Osteocyte (in vitro differentiated cells): ENCODE measurements around the gene STRN3. TPM values are rescaled to one million over a fixed set of nuclear protein-coding genes. Genes with fewer than 3 reads are reported as not detected.
A peak's percentile ranks its signal among the peaks of the same experiment; 100 is the strongest.
"Not testable (repeated sequence)": the region's sequence is repeated elsewhere in the genome, so short reads cannot be mapped to it uniquely, and the experiment has no call there.

Source experiments
- DNase-seq: peaks from one replicate; pipeline ENCODE4 v3.0.0; 2021; ENCODE audit warnings: mixed read lengths; ENCODE audit not compliant: unreplicated experiment; ENCODE audit errors: extremely low spot score
- H3K27ac Mint-ChIP-seq: one replicate; pipeline ENCODE4 v1.8.0; 2021; ENCODE audit warnings: mild to moderate bottlenecking, mixed read lengths; ENCODE audit not compliant: unreplicated experiment
- H3K27me3 Mint-ChIP-seq: one replicate; pipeline ENCODE4 v1.8.0; 2021; ENCODE audit warnings: mixed read lengths; ENCODE audit not compliant: unreplicated experiment
- H3K36me3 Mint-ChIP-seq: one replicate; pipeline ENCODE4 v1.8.0; 2021; ENCODE audit warnings: mixed read lengths; ENCODE audit not compliant: unreplicated experiment
- H3K4me1 Mint-ChIP-seq: one replicate; pipeline ENCODE4 v1.8.0; 2021; ENCODE audit warnings: mixed read lengths; ENCODE audit not compliant: unreplicated experiment
- H3K4me3 Mint-ChIP-seq: one replicate; pipeline ENCODE4 v1.8.0; 2021; ENCODE audit warnings: mild to moderate bottlenecking, moderate library complexity, mixed read lengths; ENCODE audit not compliant: unreplicated experiment
- H3K9me3 Mint-ChIP-seq: one replicate; pipeline ENCODE4 v1.8.0; 2021; ENCODE audit warnings: mixed read lengths; ENCODE audit not compliant: unreplicated experiment
- total RNA-seq: library from RNA; stranded (reverse); gene quantifications from 2 replicates; pipeline ENCODE4 v1.2.1, GENCODE V29; 2021
- TF ChIP-seq, protein P1 (sequence below): fragments of 200-600 bp; sonication (generic); IDR thresholded peaks from 2 replicates; pipeline ENCODE4 v1.5.0; 2021; ENCODE audit warnings: antibody characterized with exemption, mild to moderate bottlenecking, moderate library complexity

STRN3 gene
- total RNA-seq, 1 donor from 2014 or later: 38.7 TPM

DNA sequence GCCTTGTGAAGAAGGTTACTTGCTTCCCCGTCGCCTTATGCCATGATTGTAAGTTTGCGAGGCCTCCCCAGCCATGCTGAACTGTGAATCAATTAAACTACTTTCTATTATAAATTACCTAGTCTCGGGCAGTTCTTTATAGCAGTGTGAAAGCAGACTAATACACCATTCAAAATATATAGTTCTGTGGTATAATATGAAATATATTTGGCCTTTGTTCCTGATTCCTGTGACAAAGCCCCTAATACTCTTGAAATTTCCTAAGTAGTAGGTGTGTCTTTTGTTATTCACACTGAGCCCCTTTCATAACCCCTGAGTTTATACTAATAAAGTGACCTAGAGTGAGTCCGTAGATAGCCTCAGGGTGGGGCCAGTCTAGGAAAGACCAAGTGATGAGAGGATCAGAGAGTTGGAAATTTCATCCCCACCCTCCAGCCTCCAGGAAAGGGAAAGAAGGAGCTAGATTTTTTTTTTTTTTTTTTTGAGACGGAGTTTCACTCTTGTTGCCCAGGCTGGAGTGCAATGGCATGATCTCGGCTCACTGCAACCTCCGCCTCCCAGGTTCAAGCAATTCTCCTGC is 19.4 kb upstream of the STRN3 start:
- DNase-seq: no peak
- TF ChIP-seq, protein P1, sequence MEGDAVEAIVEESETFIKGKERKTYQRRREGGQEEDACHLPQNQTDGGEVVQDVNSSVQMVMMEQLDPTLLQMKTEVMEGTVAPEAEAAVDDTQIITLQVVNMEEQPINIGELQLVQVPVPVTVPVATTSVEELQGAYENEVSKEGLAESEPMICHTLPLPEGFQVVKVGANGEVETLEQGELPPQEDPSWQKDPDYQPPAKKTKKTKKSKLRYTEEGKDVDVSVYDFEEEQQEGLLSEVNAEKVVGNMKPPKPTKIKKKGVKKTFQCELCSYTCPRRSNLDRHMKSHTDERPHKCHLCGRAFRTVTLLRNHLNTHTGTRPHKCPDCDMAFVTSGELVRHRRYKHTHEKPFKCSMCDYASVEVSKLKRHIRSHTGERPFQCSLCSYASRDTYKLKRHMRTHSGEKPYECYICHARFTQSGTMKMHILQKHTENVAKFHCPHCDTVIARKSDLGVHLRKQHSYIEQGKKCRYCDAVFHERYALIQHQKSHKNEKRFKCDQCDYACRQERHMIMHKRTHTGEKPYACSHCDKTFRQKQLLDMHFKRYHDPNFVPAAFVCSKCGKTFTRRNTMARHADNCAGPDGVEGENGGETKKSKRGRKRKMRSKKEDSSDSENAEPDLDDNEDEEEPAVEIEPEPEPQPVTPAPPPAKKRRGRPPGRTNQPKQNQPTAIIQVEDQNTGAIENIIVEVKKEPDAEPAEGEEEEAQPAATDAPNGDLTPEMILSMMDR: no peak
- H3K27me3 Mint-ChIP-seq: no peaks in the 10 kb centered on the region
- no peak overlapping the region for H3K27ac Mint-ChIP-seq
- no peaks in the 10 kb centered on the region for H3K36me3 Mint-ChIP-seq
- H3K9me3 Mint-ChIP-seq: no peaks in the 10 kb centered on the region
- H3K4me1 Mint-ChIP-seq: peaks cover 2% of the 10 kb centered on the region
- no peak overlapping the region for H3K4me3 Mint-ChIP-seq

DNA sequence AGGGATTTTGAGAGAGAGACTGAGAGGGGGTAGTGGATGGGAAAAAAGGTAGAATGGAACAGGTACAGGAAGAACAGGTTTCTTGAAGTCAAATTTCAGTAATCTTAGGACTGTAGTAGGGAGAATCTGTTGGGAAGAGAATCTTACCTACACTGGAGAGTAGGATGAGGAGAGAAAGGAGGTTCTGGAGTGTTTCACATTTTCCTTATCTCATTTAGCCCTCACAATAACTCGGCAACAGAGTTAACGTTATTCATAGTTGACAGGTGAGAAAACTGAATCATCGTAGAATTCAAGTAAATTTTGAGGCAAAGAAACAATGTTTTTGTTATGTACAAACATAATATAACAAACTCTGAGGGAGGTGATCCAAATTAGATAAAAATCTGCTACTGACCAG is 17.2 kb upstream of the STRN3 start:
- Mint-ChIP-seq H3K27ac (no peak overlapping the region), H3K9me3 (no peaks in the 10 kb centered on the region), H3K4me1 (no peaks in the 10 kb centered on the region), H3K36me3 (no peaks in the 10 kb centered on the region), H3K27me3 (no peaks in the 10 kb centered on the region), H3K4me3 (no peak overlapping the region)
- DNase-seq: no peak
- TF ChIP-seq, protein P1: no peak

GRCh38 chr14:31042893-31043292 is 16.7 kb upstream of the STRN3 start:
- not testable (repeated sequence) for H3K36me3 Mint-ChIP-seq, DNase-seq, H3K4me1 Mint-ChIP-seq, H3K27ac Mint-ChIP-seq, H3K9me3 Mint-ChIP-seq, H3K4me3 Mint-ChIP-seq, H3K27me3 Mint-ChIP-seq

DNA sequence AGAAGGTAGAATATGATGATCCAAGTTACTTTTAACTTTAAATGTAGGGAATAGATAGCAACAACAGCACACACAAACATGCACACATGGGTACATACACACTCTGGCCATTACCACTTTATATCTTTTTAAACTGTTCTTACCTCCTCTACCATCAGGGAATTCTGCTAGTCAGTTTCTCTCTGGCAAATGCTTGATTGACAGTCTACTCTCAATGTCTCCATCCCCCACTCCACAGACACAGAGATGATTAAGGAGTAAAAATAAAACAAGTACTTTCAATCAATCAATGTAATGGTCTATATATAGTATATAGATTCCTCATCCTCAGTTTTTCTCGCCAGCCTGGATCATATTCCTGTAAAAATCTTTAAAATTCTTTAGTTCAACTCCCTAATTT is 16.1 kb upstream of the STRN3 start:
- no peaks in the 10 kb centered on the region for H3K9me3 Mint-ChIP-seq
- DNase-seq: no peak
- TF ChIP-seq, protein P1: no peak
- H3K36me3 Mint-ChIP-seq: peaks cover 2% of the 10 kb centered on the region
- H3K4me3 Mint-ChIP-seq: no peak overlapping the region
- peak overlapping the region; percentile 2 for H3K27ac Mint-ChIP-seq
- H3K27me3 Mint-ChIP-seq: no peaks in the 10 kb centered on the region
- H3K4me1 Mint-ChIP-seq: no peaks in the 10 kb centered on the region

- H3K4me1 Mint-ChIP-seq: peaks cover 6% of the 10 kb centered on the region
- H3K4me3 Mint-ChIP-seq: no peak overlapping the region
- TF ChIP-seq, protein P1: no peak
- no peak overlapping the region for H3K27ac Mint-ChIP-seq
- DNase-seq: no peak
- H3K36me3 Mint-ChIP-seq: peaks cover 4% of the 10 kb centered on the region
- no peaks in the 10 kb centered on the region for H3K27me3 Mint-ChIP-seq
- no peaks in the 10 kb centered on the region for H3K9me3 Mint-ChIP-seq
Observed at GRCh38 chr14:31038521-31039166, 12.5 kb upstream of the STRN3 start.
